Skin of body (tissue), 3 donors: Measurements from ENCODE around the gene KCNT2. TPM values are rescaled to one million over a fixed set of nuclear protein-coding genes. Genes with fewer than 3 reads are reported as not detected.

Experiments
- DNase-seq: peaks from one replicate; lab custom pipeline; 2025; lab: John Stamatoyannopoulos, UW
- small RNA-seq: library from RNA; depleted of rRNA; stranded (forward); fragments of <200 nt; gene quantifications from one replicate; pipeline ENCODE3, GENCODE V24; 2014; ENCODE audit warnings: low replicate concordance
- total RNA-seq: library from RNA; depleted of rRNA; stranded (reverse); fragments of >200 nt; gene quantifications from one replicate; pipeline ENCODE4 v1.2.3, GENCODE V29; 2014

Gene KCNT2
- total RNA-seq, 1 donor from 2014 or later, result 5.1 TPM

GRCh38 chr1:196207612-196208217, 400.5 kb downstream of the KCNT2 start:
- no peak for DNase-seq

- no peak for DNase-seq
Measured at GRCh38 chr1:196205882-196206281, 402.4 kb downstream of the KCNT2 start.

DNA sequence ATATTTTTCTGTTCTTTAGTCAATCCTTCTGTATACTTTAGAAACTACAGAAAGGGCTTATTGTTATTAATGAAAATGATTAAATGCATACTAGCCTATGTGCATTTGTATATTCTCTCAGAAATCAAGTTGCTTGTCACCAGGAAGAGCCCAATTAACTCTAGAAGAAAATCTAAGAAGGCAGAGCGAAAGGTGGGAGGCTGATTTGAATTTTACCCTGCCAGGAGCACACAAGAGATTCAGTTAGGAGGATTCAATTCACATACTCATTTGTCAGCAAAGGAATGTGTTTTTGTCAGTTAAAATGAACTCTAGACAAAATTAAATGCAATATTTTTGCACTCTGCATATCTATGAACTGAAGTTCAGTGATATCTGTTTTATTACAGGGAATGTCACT, 411.8 kb downstream of the KCNT2 start:
- DNase-seq, result no peak

- no peak for DNase-seq
Measured at GRCh38 chr1:196193896-196194559, 414.2 kb downstream of the KCNT2 start.

DNA sequence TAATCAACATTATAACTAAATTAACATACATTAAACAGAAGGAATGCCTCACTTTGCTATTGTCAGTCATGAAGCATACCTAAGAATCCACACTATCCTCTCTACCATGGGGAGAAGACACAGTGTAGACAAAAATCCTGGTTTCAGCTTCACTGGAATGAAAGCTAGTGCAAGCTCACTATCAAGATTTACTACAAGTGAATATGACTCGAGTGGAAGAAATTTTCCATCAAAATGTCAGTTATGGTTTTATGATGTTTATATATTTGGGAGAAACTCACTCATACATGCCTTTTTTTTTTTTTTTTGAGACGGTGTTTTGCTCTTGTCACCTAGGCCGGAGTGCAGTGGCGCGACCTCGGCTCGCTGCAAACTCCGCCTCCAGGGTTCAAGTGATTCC, 424.3 kb downstream of the KCNT2 start:
- no peak for DNase-seq

DNA sequence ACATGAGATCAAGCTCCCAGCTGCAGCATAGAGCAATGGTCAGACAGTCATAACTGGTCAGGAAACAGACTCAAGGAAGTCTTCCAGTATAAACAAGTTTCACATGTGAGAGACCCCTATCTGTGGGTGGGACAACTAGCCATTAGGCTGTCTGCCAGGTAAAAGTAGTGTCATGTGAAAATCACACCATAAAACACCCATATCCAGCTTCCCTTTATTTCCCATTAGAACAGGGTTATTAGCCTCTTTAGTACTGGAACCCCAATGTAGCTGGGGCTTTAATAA, 426.7 kb downstream of the KCNT2 start:
- no peak for DNase-seq

DNA sequence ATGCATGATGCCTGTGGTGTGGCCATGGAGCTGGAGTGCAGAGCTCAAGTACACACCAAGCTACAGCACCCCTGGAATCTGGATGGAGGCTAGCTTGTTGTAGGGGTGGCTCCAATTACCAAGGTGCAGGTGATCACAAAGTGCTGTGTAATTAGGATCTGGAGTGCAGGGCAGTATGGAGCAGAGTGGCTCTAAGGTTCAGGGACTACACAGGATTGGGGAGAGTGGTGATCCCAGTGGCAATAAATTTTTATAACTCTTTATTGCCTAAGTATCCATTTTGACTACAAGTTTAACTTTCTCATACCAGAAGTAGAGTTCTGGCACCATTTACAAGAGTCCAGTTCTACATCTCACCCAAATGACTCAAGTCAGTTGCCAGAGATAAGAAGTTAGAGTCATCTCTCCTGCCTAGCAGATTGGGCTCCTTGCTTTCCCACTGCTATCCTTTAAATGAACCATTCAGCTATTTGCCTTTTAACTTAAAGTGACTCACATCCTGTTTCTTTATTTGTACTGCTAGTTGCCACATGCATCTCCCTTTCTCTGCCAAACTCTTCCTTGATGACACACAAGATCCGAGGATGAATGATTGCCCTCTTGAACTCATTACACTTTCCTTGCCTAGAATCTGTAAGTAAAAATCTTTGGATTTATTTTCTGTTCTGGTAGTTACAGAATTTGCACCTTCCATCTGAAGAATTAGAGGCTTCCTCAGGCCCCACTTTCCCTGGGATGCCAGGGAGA, 427.2 kb downstream of the KCNT2 start:
- peak; percentile 46 for DNase-seq

DNA sequence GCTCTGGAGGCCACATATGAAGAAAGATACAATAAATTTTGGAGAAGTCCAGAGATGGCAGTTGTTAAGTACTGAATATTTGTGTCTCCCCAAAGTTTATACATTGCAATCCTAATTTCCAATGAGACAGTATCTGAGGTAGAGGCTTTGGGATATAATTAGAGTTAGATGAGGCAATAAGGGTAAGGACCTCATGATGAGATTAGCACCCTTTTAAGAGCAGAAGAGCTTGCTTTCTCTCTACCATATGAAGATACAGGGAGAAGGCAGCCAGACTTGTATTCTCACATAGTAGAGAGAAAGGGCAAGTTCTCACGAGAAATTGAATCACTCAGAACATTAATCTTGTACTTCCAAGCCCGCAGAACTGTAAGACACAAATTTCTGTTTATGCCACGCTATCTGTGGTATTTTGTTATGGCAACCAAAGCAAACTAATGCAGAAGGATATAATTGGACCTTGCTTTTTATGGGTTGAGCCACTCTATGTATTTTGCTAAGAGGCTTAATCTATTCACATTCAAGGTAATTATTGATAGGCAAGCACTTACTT, 430.1 kb downstream of the KCNT2 start:
- no peak for DNase-seq

Small RNA genes lying within 50 kb of the gene (small RNA-seq; reads per million reads assigned to genes)
- gene MIR4735, result not detected

Other genes starting within 250 kb of the KCNT2 start
- gene CFH, start 43.6 kb upstream of the KCNT2 start, total RNA-seq, result 44.9 TPM
- 0.39 TPM for gene CFHR3, start 166.4 kb upstream of the KCNT2 start, total RNA-seq
- gene CFHR1, start 211.3 kb upstream of the KCNT2 start, total RNA-seq, result 0.59 TPM